Osteoblast (primary cell): Measurements from ENCODE around the gene ARHGEF11. TPM values are rescaled to one million over a fixed set of nuclear protein-coding genes. Genes with fewer than 3 reads are reported as not detected.

Source experiments
- DNase-seq: peaks from one replicate; pipeline ENCODE4 v3.0.0; 2011; ENCODE audit warnings: low spot score, mixed read lengths; ENCODE audit not compliant: insufficient read length; ENCODE audit errors: missing footprints
- H2AFZ ChIP-seq: 2 replicates; pipeline ENCODE4 v1.6.0; 2011; ENCODE audit warnings: mild to moderate bottlenecking, low read length
- H3K27ac ChIP-seq: 2 replicates; pipeline ENCODE4 v1.5.1; 2011; ENCODE audit warnings: mild to moderate bottlenecking, low read depth, low read length, moderate library complexity
- H3K27me3 ChIP-seq: 2 replicates; pipeline ENCODE4 v1.6.0; 2012; ENCODE audit warnings: mild to moderate bottlenecking, control low read depth, inconsistent platforms, low read length, moderate library complexity; ENCODE audit not compliant: insufficient read depth
- H3K36me3 ChIP-seq: 2 replicates; pipeline ENCODE4 v1.5.1; 2011; ENCODE audit warnings: mild to moderate bottlenecking, low read length, control low read depth, moderate library complexity; ENCODE audit not compliant: insufficient read depth
- H3K4me1 ChIP-seq: 2 replicates; pipeline ENCODE4 v1.5.1; 2011; ENCODE audit warnings: mild to moderate bottlenecking, low read length, control low read depth, moderate library complexity; ENCODE audit not compliant: insufficient read depth
- H3K4me2 ChIP-seq: 2 replicates; pipeline ENCODE4 v1.6.0; 2011; ENCODE audit warnings: mild to moderate bottlenecking, low read length; ENCODE audit not compliant: insufficient read depth
- H3K4me3 ChIP-seq: fragments of 200-600 bp; sonication (generic); 3 replicates; pipeline ENCODE4 v1.5.1; 2012; ENCODE audit warnings: mild to moderate bottlenecking, low read length, inconsistent platforms; ENCODE audit not compliant: insufficient read depth
- H3K79me2 ChIP-seq: 2 replicates; pipeline ENCODE4 v1.6.0; 2012; ENCODE audit warnings: mild to moderate bottlenecking, low read length, control low read depth, inconsistent platforms; ENCODE audit not compliant: insufficient read depth
- H3K9me3 ChIP-seq: 2 replicates; pipeline ENCODE4 v1.5.1; 2011; ENCODE audit warnings: low read depth, low read length, control low read depth
- H4K20me1 ChIP-seq: 2 replicates; pipeline ENCODE4 v1.6.0; 2012; ENCODE audit warnings: mild to moderate bottlenecking, low read length, control low read depth; ENCODE audit not compliant: insufficient read depth
- total RNA-seq: library from RNA; depleted of rRNA; stranded (reverse); fragments of >200 nt; gene quantifications from 2 replicates; pipeline ENCODE4 v1.2.3, GENCODE V29; 2012
- TF ChIP-seq, protein P1 (sequence below): IDR thresholded peaks from 2 replicates; pipeline ENCODE4 v1.5.1; 2011; ENCODE audit warnings: mild to moderate bottlenecking, low read depth, low read length, moderate library complexity; ENCODE audit errors: extremely low read depth

Gene ARHGEF11
- total RNA-seq, 1 donor, result 50.3 TPM

DNA sequence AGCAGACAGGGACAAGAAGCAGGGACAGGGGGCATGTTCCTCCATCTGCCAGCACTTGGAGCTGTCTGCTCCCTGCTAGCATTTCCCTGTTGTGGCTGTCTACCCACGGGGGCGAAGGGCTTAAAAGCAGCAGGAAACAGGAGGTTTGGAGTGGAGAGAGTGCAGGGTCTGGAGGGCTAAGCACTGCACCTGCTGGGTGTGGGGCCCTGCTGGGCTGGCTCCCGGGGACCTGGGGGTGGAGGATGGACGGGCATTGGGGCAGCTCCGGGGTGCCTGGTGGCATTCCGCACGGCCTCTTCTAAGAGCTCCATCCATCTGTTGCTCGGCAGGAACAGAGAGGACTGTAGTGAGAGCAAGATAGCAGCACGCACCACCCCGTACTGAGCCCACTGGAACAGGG is 103.9 kb downstream of the ARHGEF11 start:
- Histone ChIP-seq H3K4me3 (no peak overlapping the region), H3K79me2 (no peaks in the 10 kb centered on the region), H3K4me2 (no peak overlapping the region), H4K20me1 (no peaks in the 10 kb centered on the region), H3K27ac (no peak overlapping the region), H3K27me3 (no peaks in the 10 kb centered on the region), H3K9me3 (no peaks in the 10 kb centered on the region), H3K4me1 (no peaks in the 10 kb centered on the region), H2AFZ (no peak overlapping the region), H3K36me3 (peaks cover 73% of the 10 kb centered on the region)
- TF ChIP-seq, protein P1, sequence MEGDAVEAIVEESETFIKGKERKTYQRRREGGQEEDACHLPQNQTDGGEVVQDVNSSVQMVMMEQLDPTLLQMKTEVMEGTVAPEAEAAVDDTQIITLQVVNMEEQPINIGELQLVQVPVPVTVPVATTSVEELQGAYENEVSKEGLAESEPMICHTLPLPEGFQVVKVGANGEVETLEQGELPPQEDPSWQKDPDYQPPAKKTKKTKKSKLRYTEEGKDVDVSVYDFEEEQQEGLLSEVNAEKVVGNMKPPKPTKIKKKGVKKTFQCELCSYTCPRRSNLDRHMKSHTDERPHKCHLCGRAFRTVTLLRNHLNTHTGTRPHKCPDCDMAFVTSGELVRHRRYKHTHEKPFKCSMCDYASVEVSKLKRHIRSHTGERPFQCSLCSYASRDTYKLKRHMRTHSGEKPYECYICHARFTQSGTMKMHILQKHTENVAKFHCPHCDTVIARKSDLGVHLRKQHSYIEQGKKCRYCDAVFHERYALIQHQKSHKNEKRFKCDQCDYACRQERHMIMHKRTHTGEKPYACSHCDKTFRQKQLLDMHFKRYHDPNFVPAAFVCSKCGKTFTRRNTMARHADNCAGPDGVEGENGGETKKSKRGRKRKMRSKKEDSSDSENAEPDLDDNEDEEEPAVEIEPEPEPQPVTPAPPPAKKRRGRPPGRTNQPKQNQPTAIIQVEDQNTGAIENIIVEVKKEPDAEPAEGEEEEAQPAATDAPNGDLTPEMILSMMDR, result no peak
- DNase-seq, result no peak

DNA sequence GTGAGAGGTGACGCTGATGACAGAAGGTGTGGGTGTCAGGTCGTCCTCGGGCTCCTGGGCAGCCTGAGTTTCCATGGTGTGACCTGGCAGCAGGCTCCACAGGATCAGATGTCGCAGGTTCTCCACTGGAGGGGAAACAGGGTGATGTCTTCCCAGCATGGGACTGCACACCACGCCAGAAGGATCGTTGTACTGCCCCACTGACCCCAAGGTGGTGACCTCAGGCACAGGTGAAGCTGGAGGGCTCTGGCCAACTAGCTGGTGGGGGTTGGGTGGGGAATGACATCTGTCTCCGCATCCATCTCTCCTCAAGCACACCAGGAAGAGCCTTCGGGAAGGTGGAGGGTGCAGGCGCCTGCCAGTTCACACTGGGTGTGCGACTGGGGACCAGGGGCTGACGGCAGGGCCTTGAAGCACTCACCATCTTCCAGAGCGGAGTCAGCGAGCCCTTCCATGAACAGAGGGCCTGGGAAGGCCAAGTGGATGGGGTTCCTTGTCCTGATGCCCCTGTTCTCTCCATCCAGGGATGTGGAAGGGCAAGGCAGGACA is 105.7 kb downstream of the ARHGEF11 start:
- Histone ChIP-seq H3K27ac (no peak overlapping the region), H3K79me2 (no peaks in the 10 kb centered on the region), H2AFZ (no peak overlapping the region), H4K20me1 (no peaks in the 10 kb centered on the region), H3K4me2 (no peak overlapping the region), H3K27me3 (no peaks in the 10 kb centered on the region), H3K4me1 (no peaks in the 10 kb centered on the region), H3K9me3 (no peaks in the 10 kb centered on the region), H3K4me3 (no peak overlapping the region), H3K36me3 (peaks cover 67% of the 10 kb centered on the region)
- DNase-seq, result no peak
- TF ChIP-seq, protein P1, result no peak

DNA sequence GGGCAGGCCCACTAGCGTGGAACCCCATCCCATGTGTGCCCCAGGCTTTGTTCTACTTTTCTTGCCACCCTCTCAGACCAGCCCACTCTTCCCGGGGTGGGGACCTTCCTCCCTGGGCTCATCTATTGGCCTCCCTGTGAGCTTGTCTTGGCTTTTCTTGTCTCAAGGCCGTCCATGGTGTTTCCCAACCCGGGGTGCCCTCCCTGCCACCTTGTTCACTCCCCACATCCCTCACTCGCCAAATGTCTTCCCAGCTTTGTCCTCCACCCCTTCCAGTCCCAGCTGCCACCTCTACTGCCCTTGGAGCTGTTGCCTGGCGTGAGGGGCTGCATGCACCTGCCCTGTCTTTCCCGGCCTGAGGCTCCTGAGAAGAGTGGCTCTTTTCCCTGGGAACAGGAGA is 106.7 kb downstream of the ARHGEF11 start:
- H2AFZ ChIP-seq, result no peak overlapping the region
- H3K4me3 ChIP-seq, result no peak overlapping the region
- no peaks in the 10 kb centered on the region for H3K4me1 ChIP-seq
- H3K27ac ChIP-seq, result no peak overlapping the region
- TF ChIP-seq, protein P1, result no peak
- no peaks in the 10 kb centered on the region for H3K79me2 ChIP-seq
- no peaks in the 10 kb centered on the region for H3K27me3 ChIP-seq
- peak; percentile 58 for DNase-seq
- no peaks in the 10 kb centered on the region for H3K9me3 ChIP-seq
- peaks cover 60% of the 10 kb centered on the region for H3K36me3 ChIP-seq
- no peaks in the 10 kb centered on the region for H4K20me1 ChIP-seq
- H3K4me2 ChIP-seq, result no peak overlapping the region

DNA sequence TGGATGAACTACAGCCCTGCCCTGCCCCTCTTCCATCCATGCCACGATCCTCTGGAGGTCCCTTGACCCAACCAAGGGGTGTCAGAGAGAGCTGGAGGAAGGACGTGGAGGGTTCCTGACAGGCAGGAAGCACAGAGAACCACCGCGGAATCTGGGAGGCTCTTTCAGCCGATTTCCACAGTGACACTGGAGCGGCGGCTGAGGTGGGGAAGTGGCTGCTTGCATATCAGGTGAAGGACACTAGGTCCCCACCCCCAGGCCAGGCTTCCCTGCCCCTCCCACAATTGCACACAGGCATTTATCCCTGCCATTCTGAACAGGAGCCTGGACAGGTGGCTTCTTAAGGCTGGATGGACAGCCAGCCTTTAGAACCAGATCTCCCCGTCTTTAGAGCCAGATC is 107.7 kb downstream of the ARHGEF11 start:
- Histone ChIP-seq H3K4me2 (no peak overlapping the region), H3K27ac (no peak overlapping the region), H2AFZ (no peak overlapping the region), H3K4me3 (no peak overlapping the region), H4K20me1 (no peaks in the 10 kb centered on the region), H3K36me3 (peaks cover 54% of the 10 kb centered on the region), H3K4me1 (no peaks in the 10 kb centered on the region), H3K27me3 (no peaks in the 10 kb centered on the region), H3K79me2 (no peaks in the 10 kb centered on the region), H3K9me3 (no peaks in the 10 kb centered on the region)
- no peak for DNase-seq
- TF ChIP-seq, protein P1, result no peak
